GM19455 (cell line): Measurements from ENCODE around the gene PLCXD1.
"Not testable (repeated sequence)": the region's sequence is repeated elsewhere in the genome, so short reads cannot be mapped to it uniquely, and the experiment has no call there.

ENCODE experiments used
- ATAC-seq: cut with Tn5 transposase; IDR thresholded peaks from one replicate; pipeline ENCODE4 v1.9.1; 2021; ENCODE audit not compliant: unreplicated experiment

PLCXD1 gene

DNA sequence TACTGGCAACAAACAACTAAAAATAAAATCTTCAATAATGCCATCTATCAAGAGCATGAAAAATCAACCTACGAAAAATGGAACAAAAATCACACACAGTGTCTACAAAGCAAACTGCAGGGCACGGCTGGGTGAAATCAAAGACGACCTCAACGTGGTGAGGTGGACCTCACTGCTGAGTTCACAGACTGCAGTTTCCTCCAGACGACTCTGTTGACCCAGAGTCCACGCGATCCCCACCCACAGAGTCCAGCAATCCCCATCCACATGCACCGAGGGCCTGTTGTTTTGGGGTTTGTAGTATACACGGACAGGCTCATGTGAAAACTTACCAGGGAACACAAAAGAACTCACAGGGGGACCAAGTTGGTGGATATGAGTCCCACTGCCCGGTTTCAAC lies 68.5 kb downstream of the PLCXD1 start:
- no peak for ATAC-seq

DNA sequence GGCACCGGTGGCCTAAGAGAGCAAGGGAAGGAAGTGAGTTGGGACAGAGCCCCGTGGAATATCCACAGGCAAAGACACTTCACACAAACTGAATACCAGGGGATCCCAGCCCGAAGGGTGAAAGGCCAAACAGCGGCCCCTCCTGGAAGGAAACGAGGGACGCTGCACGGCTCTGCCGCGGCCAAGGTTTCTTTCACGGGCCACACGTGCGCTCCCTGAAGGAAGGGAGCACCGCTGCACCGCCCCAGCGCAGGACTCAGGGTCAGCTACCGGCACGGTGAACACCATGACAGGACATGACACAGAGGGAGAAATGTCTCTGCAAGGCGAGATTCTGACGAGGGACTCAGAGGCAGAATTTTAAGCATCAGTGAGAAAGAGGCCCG lies 69.0 kb downstream of the PLCXD1 start:
- no peak for ATAC-seq

DNA sequence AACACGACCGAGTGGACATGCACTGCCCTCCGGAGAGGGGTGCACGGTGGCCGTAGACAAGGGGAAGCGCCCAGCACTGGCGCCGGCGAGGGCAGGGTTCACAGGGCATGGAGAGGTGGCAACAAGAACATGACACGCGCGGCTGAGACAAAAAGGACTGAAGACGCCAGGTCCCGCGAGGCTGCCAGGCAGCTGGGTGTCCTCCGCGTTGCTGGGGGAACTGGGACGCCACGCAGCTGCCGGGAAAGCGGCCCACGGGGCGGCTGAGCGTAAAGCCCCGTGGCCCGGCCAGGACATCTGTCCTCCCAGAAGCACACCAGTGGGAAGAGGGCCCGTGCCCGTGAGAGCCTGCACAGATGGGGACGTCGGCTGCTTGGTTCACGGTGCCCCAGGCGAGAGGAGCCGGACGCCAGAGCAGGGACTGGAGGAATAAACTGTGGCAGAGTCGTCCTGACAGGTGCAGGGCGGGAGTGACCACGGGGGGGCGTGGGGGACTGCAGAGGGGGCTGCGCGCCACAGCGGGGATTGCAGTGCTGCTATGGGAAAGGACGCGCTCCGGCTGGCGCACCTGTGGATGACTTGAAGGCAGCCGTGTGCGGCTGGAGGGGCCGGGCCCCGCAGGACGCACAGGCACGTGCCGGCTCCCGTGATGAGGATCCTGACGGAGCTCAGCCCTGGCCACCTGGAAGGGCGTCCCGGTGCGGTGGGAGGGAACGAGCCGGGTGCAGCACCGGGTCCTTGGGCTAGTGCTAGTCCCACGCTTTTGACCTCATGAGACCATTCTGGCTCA lies 69.5 kb downstream of the PLCXD1 start:
- ATAC-seq = no peak

DNA sequence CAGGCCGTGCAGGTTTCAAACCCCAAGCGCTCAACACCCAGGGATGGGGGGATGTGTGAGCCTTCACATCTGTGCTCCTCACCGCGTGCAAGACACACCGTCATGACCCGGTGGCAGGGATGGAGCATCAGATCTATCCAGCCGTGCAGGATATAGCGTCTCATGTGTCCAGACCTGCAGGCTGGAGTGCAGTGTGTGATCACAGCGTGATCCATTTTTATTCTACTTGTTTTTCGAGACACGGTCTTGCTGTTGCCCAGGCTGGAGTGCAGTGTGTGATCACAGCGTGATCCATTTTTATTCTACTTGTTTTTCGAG lies 70.1 kb downstream of the PLCXD1 start:
- not testable (repeated sequence) for ATAC-seq

DNA sequence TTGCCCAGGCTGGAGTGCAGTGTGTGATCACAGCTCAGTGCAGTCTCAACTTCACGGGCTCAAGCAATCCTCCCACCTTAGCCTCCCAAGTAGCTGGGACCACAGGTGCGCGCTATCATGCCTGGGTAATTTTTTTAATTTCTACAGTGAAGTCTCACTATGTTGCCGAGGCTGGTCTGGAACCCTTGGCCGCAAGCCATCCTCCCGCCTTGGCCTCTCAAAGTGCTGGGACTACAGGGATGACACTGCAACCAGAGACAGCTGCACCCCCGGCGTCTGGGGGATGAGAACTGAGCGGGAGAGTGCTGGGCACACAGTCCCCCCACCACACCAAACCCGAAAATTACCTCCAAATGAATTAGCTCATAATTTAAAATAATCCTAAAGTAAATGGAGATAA lies 70.6 kb downstream of the PLCXD1 start:
- ATAC-seq = no peak

DNA sequence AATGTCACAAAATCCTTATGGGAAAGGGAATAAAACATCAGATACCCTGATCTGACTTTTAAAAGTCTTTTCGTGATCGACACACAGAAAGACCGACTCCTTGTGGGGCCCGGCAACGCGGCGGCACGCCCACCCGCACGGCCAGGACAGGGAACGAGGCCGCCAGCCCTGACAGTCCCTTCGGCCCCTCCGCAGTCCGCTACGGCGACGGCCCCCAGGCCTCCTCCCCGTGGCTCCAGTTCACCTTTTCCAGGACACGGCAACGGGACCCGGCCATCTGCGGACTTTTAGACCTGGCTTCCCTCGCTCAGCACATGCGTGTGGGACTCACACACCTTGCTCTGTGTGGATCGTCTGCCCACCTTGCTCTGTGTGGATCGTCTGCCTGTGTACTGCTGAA lies 71.0 kb downstream of the PLCXD1 start:
- no peak for ATAC-seq

DNA sequence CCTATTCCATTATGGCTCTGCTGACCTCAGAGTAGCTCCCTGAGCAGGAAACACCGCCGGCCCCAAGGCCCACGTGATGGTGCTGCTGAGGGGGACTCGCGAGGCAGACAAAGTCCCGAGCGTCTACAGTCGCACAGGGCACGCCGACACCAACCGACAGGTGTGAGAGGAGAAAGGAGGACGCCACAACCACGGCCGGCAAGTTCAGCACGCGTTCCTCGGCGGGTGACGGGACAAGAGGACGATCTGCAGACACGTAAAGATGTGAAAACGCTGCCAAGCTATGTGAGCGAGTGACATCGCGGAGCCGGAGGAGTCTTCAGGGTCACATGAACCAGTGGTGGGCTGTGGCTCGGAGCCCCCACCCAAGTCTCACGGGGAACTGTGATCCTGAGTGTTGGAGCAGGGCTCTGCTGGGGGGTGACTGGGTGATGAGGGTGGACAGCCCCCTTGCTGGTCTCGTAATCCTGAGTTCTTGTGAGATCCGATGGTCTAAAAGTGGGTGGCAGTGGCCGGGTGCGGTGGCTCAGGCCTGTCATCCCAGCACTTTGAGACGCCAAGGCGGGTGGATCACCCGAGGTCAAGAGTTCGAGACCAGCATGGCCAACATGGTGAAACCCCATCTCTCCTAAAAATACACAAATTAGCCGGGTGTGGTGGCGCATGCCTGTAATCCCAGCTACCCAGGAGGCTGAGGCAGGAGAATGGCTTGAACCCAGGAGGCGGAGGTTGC lies 71.6 kb downstream of the PLCXD1 start:
- no peak for ATAC-seq
